Midbrain (tissue), 1 donor: ENCODE data around the gene WDR7.
A peak's percentile ranks its signal among the peaks of the same experiment; 100 is the strongest.

Experiments used
- DNase-seq: peaks from one replicate; lab custom pipeline; 2025; lab: John Stamatoyannopoulos, UW

Gene WDR7

DNA sequence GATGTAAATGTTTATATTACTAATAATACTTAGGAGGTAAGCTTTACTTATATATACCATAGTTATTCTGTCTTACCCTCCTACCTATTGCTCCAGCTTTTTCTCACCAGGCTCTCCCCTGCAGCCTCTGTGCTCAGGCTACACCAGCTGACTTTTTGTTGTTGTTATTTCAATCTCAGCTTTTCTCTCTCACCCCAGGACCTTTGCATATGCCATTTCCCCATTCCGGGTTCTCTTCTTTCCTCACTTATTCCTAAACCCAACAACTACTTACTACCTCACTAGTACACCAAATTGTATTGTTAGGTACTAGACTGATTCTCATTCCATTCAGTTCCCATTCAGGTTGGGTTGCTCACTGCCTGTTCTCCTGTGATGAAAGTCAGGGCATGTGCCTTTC lies 339.5 kb downstream of the WDR7 start:
- DNase-seq: no peak

DNA sequence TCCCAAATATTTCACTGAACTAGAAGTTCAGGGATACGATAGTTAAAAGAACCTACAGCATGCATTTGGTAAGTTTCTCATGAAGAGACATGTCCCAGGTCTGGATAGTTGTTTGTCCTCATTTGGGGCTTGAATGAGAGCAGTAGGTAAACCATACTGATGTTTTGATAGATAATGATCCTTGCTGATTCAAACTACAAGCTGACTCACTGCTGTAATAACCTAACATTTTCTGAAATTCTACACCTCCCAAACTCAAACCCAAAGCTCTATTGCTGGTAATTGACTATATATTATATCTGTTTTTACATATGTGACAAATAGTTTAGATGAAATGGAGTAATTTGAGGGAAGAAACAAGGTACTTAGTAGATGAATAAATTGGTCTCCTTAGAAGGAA lies 341.6 kb downstream of the WDR7 start:
- no peak for DNase-seq

DNA sequence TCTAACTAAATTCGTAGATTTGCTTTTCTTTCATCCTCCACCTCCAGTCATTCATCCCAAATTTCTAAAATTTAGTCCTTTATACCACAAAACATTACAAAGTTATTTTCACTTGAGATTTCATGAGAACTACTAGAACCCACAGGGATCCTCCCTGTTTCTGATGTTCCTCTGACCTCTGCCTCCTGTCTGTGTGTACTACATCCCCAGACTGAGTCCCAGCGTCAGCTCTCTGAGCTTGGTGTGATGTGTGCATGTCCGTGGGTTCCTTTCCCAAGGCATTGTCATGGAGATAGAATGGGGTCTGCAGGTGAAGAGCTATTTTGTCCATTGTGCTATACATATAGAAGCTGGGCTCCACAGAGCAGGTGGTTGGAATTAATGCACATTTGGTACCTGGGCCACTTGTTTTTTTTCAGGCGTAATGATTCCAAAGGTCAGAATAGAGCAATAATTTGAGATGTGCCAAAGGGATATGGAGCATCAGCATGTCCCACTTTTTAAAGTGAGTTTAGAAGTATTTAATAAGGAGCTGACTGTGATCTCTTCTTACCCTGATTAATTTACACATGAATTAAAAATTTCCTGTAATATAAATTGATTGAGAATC lies 344.5 kb downstream of the WDR7 start:
- DNase-seq: peak; percentile 33

DNA sequence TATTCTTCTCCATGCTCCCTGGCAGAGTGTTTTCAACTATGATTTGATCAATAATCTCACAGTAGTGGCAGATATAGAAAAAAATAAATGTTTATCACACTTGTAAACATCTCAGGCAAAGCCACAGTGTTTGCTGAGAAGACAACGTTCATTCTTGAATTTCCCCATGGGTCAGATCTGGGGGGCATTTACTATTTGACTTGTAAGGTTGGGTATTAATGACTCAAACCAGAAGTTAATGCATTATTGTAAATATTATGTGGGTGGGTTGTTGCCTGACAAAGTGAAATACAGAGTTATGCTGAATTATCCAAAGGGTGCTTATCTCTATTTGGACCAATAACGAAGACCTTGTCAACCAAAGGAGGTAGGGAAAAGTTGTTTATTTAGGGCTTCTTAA lies 346.0 kb downstream of the WDR7 start:
- no peak for DNase-seq

DNA sequence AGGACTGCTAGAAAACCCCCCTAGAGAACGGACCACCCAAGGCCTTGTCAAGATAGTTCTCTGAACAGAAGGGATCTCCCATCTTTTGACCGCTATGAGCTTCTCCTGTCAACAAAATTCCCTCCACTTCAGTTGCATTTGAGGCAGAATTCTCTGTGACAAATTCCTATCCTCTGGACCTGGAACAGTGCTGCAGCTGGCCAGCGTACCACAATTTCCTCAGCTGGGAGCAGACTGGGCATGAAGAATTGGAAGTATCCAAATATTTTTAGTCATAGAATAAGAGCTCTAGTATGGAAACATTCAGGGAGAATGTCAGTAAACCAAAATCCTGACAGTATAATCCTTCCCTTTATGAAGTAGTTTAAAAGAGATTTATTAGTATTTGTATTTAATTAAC lies 348.7 kb downstream of the WDR7 start:
- DNase-seq: no peak

DNA sequence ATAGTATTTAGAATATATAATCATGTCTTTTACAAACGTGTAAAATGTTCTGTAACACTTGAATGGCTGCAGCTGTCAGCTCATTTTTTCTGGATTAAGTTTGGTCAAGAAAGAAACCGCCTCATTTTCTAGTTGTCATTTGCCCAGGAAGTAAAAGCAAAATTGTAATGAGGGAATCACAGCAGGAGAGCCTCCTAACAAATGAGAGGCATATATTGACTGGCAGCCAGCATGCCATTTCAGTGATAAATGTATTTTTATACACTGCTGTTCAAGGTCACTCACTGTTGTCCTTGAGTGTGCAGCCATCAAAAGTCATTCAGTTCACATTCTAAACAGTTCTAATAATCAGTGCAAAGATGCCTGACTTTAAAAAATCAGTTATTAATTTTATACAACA lies 351.5 kb downstream of the WDR7 start:
- DNase-seq: no peak

DNA sequence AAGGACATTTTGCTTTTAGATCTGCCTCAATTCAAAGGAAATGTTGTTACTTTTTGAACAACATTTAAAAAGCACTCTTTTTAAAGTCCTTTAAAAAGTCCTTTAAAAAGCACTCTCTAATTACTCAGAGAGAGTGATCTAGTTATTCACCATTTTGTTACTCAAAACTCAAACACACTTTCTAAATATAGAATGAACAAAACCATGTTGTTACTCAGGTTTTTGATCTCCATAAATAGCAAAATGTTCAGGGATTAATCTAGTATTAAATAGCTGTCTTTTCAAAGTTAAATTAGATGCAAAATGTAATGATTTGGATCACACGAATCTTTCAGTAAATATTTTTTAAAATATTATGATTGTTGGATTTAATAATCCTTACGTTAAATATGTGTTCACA lies 352.2 kb downstream of the WDR7 start:
- no peak for DNase-seq

DNA sequence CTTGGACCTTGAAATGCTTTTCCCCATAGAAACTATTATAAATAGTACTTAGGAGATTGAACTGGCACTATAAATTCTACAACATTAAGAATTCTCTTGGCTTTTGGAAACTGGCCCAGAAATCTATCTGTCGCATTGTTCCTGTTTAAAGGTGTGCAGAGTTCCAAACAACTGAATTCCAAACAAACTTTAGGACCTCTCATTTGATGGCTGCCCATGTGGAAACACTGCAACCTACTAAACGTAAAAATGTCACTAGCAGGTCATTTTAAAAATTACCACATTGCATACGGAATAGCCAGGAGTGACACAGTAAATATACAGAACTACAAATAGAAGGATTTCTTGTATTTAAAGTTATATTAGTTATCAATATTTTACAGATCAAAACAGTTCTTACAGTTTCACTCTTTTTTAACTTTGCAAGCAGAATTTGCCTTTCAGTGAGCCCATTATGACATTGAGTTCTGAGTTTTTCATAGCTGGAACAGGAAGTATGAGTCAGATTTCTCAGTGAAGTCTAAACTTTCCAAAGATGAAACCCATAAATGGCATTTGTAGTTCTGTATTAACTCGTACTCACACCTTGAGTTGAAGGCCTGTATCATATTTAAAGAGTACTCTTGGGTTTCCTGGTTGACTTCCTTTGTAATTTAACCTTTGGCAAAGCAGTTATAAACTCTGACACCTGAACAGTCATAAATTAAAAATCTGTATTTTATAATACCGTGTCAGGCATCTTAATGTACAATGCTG lies 353.4 kb downstream of the WDR7 start:
- no peak for DNase-seq

DNA sequence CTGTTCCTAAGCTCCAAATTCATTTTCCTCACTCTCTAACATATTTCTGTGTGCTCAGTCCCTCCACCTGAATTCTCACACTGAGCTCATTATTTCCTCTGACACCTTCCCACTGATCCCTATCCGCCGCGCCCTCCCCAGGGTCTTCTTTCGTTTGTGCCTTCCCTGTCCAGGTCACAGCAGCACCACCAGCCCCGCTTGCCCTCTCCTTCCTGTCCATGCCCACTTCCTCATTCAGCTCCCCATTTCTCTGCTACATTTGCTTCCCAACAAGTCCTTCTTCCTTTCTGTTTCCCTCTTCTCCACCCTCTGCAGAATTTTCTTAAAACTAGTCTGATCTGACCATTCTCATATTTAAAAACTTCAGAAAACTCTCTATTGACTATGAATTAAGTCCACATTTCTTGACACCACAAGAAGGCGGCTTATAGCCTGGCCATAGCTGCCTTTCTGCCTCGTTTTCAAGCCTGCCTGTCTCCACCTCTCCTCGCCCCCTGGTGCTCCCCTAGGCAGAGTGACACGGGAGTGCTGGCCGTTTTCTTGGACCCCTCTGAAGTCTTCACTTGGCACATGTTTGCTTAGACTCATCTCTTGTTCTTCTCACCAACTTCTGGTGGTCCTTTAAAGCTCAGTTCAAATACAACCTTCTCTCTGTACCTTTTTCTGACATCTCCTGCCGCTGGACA lies 357.0 kb downstream of the WDR7 start:
- DNase-seq: no peak

DNA sequence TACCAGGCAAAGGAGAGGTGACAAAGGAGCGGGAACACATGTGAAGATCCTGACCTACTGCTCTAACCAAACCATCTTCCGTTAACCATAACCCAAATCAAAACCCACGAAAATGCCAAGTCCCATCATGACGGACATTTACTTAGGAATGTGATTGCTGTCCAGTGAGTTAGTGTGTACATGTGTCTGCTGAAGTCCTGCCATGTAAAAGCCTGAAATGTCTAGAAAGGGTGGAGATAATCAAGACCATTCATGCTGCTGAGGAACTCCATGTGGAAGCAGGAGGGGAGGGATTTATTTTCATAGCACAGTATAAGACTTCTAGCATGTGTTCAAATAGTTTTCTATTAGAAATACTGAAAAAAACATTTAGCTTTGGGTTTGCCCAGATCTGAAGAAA lies 358.7 kb downstream of the WDR7 start:
- no peak for DNase-seq

DNA sequence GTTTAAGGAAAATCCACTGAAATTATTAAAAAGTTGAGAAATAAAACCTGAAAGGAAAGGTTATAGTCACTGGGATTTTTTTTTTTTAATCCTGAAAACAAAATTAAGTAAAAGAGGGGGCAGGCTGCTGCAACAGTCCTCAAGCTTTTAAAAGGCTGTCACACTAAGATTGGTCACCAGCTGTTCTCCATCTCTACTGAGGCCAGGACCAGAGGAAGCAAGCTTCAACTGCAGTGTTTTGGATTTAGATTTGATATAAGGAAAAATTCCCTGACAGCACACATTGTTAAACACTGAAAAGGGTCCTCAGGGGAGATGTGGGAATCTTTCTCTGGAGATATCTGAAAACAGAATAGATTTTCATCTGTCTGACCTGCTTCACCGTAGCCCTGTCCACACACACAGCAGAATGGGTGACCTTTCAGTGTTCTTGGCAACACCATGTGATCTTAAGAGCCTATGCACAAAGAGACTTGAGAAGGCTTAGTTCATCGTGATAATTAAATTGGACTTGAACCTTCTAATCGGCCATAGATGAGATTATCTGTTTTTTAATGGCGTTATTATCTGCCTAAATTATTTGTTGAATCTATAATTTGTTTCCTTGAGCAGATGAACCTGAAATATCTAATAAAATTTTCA lies 363.7 kb downstream of the WDR7 start:
- no peak for DNase-seq

DNA sequence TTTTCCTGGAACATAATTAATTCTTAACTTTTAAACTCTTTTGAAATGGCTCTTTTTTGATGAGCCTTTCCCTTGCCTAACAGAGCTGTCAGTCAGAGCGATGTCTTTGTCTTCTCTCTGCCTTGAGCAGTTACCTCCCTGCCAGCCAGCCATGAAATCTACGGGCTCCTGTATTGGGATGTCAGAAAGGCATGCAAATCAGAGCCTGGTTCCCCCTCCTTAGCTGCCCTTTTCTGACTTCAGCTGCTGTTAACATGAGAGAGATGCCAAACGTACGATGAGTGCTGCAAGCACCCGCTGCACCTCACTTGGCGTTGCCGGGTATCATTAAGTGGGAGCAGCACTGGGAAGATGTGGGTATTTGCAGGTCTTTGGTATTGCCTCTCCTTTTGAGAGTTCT lies 364.3 kb downstream of the WDR7 start:
- DNase-seq: no peak

DNA sequence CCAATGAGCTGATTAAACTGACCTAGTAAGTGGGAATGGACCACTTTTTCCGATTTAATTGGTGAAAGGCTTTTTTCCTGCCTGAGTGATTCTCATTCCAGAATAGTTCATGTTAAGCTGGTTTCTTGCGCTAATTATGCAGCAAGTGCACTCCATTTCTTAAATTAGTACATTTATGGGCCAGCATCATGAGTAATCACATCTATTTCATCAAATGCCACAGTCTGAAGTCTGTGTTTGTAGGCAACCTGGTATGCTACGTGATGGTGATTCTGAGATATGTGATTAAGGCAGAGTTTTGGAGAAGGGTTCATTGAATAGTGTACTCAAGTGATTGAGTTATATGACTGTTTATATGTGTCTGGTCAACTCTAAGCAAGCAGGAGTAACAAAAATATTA lies 367.7 kb downstream of the WDR7 start:
- DNase-seq: no peak

DNA sequence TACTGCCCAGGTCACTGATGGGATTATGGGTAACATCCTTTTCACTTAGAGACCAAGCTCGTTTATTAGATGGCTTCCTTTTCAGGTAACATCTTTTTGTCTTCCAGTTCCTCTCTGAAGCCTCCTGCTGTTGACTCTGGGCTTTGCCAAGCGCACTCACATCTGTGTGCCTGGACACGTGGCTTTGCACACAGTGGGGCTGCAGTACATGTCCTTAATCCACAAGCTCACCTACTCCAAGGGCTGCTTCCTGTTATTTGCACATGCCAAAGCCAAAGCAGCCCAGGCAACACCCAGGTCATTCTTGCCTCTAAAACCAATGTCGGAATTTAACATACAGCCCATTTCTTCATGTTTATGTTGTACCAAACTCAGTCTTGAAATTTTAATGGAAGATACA lies 371.6 kb downstream of the WDR7 start:
- DNase-seq: no peak

DNA sequence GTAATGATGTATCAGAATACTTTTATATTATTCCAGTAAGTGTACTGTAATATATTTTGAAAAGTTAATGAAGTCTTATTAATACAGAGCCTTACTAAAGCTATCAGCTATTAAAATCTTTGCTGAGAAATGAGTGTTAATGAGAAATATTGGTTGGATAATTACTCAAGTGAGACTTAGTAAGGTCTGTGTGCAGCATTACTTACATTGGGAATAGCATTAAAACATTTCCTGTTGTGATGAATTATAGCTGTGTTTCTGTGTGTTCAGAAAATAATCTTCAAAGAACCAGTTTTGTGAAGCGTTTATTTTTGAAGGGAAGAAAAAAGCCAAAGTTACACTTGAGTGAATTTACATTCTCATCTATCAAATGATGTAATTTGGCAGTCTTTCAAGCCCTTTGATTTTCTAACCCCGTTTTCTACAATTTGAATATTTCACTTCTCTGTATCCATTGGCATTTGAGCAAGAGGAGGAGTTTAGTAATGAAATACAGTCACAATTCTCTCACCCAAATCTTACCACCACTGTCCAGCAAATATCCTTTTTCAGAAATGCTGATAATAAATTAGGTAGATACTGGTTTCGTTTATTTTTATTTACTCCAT lies 372.2 kb downstream of the WDR7 start:
- no peak for DNase-seq

DNA sequence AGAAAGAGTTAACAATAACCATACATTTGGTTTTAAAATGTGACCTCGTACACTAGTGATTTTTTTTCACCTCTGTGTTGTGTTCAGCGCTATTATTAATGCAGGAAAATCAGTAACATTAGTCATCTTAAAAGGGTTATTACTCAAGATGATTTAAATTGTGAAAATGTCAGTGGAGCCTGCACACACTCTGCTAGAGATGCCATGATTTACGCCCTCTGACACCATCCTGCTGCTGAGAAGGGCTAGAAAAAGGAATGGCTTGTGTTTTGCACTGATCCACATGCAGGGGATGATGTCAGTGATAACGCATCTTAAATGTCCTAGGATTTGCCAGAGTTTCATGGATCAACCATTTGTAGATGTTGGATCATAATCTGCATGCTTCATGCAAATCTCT lies 374.4 kb downstream of the WDR7 start:
- DNase-seq: no peak

DNA sequence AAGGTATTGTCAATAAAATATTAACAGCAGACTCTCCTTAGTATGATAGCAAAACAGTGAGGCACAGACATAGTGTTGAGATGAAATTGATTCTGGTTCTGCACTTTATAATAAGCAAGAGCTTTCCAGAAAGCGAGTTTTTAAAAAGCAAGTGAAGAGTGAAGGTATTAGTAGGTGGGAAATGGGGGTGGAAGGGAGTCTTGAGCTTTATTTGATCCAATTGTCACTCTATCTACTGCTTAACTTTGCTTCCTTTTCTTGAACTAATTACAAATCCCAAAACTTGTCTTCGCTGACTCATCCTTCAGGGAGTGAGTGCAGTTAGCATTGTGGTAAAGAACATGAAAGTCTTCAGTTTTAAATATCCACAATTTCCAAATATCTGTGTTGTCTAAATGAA lies 375.2 kb downstream of the WDR7 start:
- no peak for DNase-seq

DNA sequence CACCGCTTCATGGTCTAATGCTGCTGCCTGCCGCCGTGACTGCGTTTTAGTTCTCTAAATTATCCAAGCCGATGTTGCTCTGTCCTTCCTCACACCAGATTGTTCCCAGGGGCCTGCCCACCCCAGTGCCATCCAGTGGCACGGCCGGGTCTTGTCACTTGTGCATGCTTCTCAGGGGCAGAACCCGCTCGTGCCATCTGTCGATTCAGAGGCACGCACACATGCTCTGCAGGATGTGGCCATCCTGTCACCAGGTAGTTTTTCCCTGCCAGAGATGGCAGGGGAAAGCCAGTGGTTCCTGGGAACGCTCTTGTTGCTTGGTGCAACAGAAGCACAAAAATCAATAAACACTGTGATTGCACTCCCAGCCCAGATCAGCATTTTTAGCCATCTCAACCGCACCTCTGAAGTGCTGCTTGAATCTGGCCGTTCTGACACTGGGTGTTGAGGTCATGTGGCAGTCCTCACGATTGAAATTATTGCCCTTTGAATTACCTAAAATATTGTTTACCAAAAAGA lies 376.1 kb downstream of the WDR7 start:
- DNase-seq: no peak

DNA sequence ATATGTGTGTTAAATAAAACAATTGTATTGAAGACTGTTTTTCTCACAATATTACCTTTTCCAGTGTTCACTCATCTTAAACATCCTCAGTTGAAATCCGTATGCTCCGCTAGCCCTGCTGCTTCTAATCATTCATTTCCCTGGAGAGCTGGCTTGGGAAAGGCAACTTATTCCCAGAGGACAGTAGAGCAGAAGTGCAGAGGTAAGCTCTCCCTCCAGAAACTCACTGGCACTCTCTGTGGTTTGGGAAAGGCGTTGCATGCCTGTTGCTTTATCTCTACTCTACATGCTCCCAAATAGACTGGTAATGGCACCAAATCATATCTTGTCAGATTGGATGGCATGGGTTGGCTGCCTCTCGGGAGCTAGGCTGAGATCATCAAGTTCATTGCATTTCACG lies 378.6 kb downstream of the WDR7 start:
- DNase-seq: no peak

DNA sequence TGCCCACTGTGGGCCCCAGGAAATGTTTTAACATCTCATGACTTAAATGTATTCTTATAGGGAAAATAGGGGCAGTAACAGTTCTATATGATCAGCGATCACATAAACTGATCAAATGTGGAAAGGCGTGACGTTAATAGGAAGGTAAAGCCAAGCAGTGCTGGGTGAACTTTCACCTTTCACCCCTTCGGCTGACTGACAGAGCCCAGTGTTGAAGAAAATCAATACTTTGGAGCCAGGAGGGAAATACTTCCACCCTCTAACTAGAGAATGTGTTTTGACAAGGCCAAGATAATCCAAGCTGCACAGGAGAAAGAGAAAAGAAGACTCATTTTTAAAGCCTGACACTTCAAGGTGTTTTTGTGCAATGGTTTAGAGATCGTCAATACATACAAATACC lies 379.3 kb downstream of the WDR7 start:
- no peak for DNase-seq

DNA sequence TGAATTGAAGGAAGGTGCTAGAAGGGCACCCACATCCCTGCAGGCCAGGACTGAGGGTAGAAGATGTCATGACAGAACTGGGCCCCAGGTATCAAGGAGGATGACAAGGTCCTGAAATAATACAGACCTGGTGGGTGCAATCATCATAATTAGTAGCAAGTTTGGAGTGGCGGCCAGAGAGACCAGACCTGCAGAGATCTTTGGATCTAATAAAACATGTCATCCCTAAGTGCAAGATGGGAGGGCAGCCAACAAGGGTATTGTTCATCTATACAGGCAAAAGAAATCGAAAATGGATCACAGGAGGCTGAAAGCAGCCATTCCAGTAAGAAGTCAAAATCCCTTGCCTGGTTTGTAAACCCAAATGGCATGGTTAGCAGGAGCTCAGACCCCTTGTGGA lies 384.4 kb downstream of the WDR7 start:
- no peak for DNase-seq

DNA sequence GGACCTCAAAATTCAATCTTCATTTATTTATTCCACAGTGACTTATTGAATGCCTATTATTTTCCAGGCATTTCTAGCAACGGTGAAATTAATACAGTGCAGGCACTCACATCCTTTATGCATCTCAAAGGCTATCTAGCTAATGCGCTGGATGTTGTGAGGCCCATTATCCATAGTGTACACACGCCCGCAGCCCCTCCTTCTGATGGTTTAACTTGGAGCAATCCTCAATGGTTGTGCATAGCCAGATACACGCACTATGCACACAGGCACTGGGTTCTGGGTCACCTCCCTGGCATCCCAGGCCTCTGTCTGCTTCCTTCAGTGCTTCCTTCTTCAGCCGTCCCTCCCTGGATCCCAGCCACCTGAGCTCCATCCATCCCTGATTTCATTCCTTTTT lies 387.2 kb downstream of the WDR7 start:
- DNase-seq: no peak
